ENCODE results near the gene MRFAP1. TPM values are rescaled to one million over a fixed set of nuclear protein-coding genes. Genes with fewer than 3 reads are reported as not detected.

MRFAP1 gene
- polyA plus RNA-seq, 1 donor from 2014 or later, result 322 TPM

- H3K4me3 ChIP-seq (ENCODE audit: low read length), result no peak overlapping the region
- H3K36me3 ChIP-seq (ENCODE audit: insufficient read depth, low read length), result no peaks in the 10 kb centered on the region
Measured at GRCh38 chr4:6595897-6596537, 44.5 kb upstream of the MRFAP1 start.

GRCh38 chr4:6596948-6597347, 43.5 kb upstream of the MRFAP1 start:
- Histone ChIP-seq H3F3A (ENCODE audit: insufficient read depth, low read length, poor library complexity, severe bottlenecking) (no peaks in the 10 kb centered on the region), H3K9me2 (ENCODE audit: insufficient read depth, low read length) (no peaks in the 10 kb centered on the region), H3K27me3 (ENCODE audit: insufficient read depth, low read depth, low read length) (no peaks in the 10 kb centered on the region), H3K79me2 (replicated peaks; ENCODE audit: insufficient read depth, low read length) (no peaks in the 10 kb centered on the region), H4K20me1 (ENCODE audit: insufficient read depth) (no peaks in the 10 kb centered on the region), H3K9ac (ENCODE audit: low read length) (no peak overlapping the region), H3K36me3 (ENCODE audit: insufficient read depth, low read length) (no peaks in the 10 kb centered on the region), H3K4me2 (ENCODE audit: low read length) (no peak overlapping the region), H2AFZ (ENCODE audit: low read depth, low read length) (no peak overlapping the region), H3K27ac (ENCODE audit: low read length) (no peak overlapping the region), H3K9me3 (ENCODE audit: low read length) (no peaks in the 10 kb centered on the region), H3K4me3 (ENCODE audit: low read length) (no peak overlapping the region)
- TF ChIP-seq RAD21 (conservative IDR thresholded peaks at IDR 0.05), result no peak
- TF ChIP-seq MXI1 (conservative IDR thresholded peaks at IDR 0.05; ENCODE audit: poor library complexity, severe bottlenecking), result no peak
- TF ChIP-seq SMC3 (conservative IDR thresholded peaks at IDR 0.05; ENCODE audit: poor library complexity), result no peak
- TF ChIP-seq, protein P1, sequence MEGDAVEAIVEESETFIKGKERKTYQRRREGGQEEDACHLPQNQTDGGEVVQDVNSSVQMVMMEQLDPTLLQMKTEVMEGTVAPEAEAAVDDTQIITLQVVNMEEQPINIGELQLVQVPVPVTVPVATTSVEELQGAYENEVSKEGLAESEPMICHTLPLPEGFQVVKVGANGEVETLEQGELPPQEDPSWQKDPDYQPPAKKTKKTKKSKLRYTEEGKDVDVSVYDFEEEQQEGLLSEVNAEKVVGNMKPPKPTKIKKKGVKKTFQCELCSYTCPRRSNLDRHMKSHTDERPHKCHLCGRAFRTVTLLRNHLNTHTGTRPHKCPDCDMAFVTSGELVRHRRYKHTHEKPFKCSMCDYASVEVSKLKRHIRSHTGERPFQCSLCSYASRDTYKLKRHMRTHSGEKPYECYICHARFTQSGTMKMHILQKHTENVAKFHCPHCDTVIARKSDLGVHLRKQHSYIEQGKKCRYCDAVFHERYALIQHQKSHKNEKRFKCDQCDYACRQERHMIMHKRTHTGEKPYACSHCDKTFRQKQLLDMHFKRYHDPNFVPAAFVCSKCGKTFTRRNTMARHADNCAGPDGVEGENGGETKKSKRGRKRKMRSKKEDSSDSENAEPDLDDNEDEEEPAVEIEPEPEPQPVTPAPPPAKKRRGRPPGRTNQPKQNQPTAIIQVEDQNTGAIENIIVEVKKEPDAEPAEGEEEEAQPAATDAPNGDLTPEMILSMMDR (IDR thresholded peaks at IDR 0.05; ENCODE audit: poor library complexity, severe bottlenecking), result no peak
- TF ChIP-seq EZH2 (IDR thresholded peaks at IDR 0.05; ENCODE audit: borderline replicate concordance, insufficient read depth, low read length, poor library complexity, severe bottlenecking), result no peak
- no peak for TF ChIP-seq EP300 (conservative IDR thresholded peaks at IDR 0.05; ENCODE audit: poor library complexity, severe bottlenecking)
- TF ChIP-seq POLR2AphosphoS5 (IDR thresholded peaks at IDR 0.05), result no peak
- TF ChIP-seq REST (IDR thresholded peaks at IDR 0.05; ENCODE audit: borderline replicate concordance), result no peak
- TF ChIP-seq TAF1 (IDR thresholded peaks at IDR 0.05; ENCODE audit: low read depth), result no peak

More at GRCh38 chr4:6595897-6596537, 44.5 kb upstream of the MRFAP1 start:
- Histone ChIP-seq H4K20me1 (ENCODE audit: insufficient read depth) (no peaks in the 10 kb centered on the region), H3K9me3 (ENCODE audit: low read length) (no peaks in the 10 kb centered on the region), H3K27me3 (ENCODE audit: insufficient read depth, low read depth, low read length) (no peaks in the 10 kb centered on the region), H3K27ac (ENCODE audit: low read length) (no peak overlapping the region), H3F3A (ENCODE audit: insufficient read depth, low read length, poor library complexity, severe bottlenecking) (no peaks in the 10 kb centered on the region), H2AFZ (ENCODE audit: low read depth, low read length) (no peak overlapping the region), H3K4me2 (ENCODE audit: low read length) (no peak overlapping the region), H3K9me2 (ENCODE audit: insufficient read depth, low read length) (no peaks in the 10 kb centered on the region), H3K9ac (ENCODE audit: low read length) (no peak overlapping the region), H3K79me2 (replicated peaks; ENCODE audit: insufficient read depth, low read length) (no peaks in the 10 kb centered on the region)
- no peak for TF ChIP-seq MXI1 (conservative IDR thresholded peaks at IDR 0.05; ENCODE audit: poor library complexity, severe bottlenecking)

All from neural cell (in vitro differentiated cells).